IPS DF 6.9 (cell line): Measurements from ENCODE around the gene NCOA1.
"Not testable (repeated sequence)": the region's sequence is repeated elsewhere in the genome, so short reads cannot be mapped to it uniquely, and the experiment has no call there.

Experiments used
- DNase-seq: peaks from one replicate; pipeline ENCODE4 v3.0.0-alpha.2; 2013; ENCODE audit warnings: low read depth, low spot score
- H3K27ac ChIP-seq: one replicate; pipeline ENCODE4 v1.5.1; 2013; ENCODE audit warnings: low read length, control low read depth
- H3K27me3 ChIP-seq: 2 replicates; pipeline ENCODE4 v1.6.1; 2013; ENCODE audit warnings: mild to moderate bottlenecking, low read length; ENCODE audit not compliant: control insufficient read depth, insufficient read depth
- H3K36me3 ChIP-seq: 2 replicates; pipeline ENCODE4 v1.6.1; 2013; ENCODE audit warnings: low read length; ENCODE audit not compliant: control insufficient read depth, insufficient read depth
- H3K4me1 ChIP-seq: 2 replicates; pipeline ENCODE4 v1.6.1; 2013; ENCODE audit warnings: low read length; ENCODE audit not compliant: control insufficient read depth, insufficient read depth
- H3K4me3 ChIP-seq: 2 replicates; pipeline ENCODE4 v1.5.1; 2013; ENCODE audit warnings: mild to moderate bottlenecking, low read length
- H3K9me3 ChIP-seq: 2 replicates; pipeline ENCODE4 v1.6.1; 2013; ENCODE audit warnings: low read length, inconsistent platforms; ENCODE audit not compliant: control insufficient read depth, insufficient read depth
- WGBS: extraction: QIAGEN DNeasy Blood & Tissue Kit; methylation state at CpG from one replicate; pipeline ENCODE4 v1.1.7; 2013; ENCODE audit warnings: mixed read lengths, missing lambda C conversion rate; ENCODE audit not compliant: insufficient read length, insufficient coverage; 5-methylcytosine and 5-hydroxymethylcytosine counted together

Gene NCOA1

GRCh38 chr2:24592441-24593100 is 101.5 kb downstream of the NCOA1 start:
- no peak overlapping the region for H3K4me3 ChIP-seq
- 100% methylated on average over 1 of the region's 3 CpGs for WGBS
- H3K4me1 ChIP-seq: no peaks in the 10 kb centered on the region; the same call in 1 of the 2 replicates
- H3K27ac ChIP-seq: no peak overlapping the region
- no peaks in the 10 kb centered on the region for H3K36me3 ChIP-seq
- H3K27me3 ChIP-seq: no peaks in the 10 kb centered on the region
- no peak for DNase-seq
- no peaks in the 10 kb centered on the region for H3K9me3 ChIP-seq

GRCh38 chr2:24594283-24594682 is 103.2 kb downstream of the NCOA1 start:
- no CpG with 5 or more reads among the region's 2 CpGs for WGBS
- Histone ChIP-seq H3K4me1 (no peaks in the 10 kb centered on the region; the same call in 1 of the 2 replicates), H3K27me3 (no peaks in the 10 kb centered on the region), H3K9me3 (no peaks in the 10 kb centered on the region), H3K4me3 (no peak overlapping the region), H3K27ac (no peak overlapping the region), H3K36me3 (no peaks in the 10 kb centered on the region)
- DNase-seq: no peak

- H3K9me3 ChIP-seq: no peaks in the 10 kb centered on the region
- no peaks in the 10 kb centered on the region; the same call in 1 of the 2 replicates for H3K4me1 ChIP-seq
- no peak overlapping the region for H3K4me3 ChIP-seq
- H3K36me3 ChIP-seq: no peaks in the 10 kb centered on the region
- DNase-seq: no peak
- H3K27ac ChIP-seq: no peak overlapping the region
- no CpG with 5 or more reads among the region's 2 CpGs for WGBS
- no peaks in the 10 kb centered on the region for H3K27me3 ChIP-seq
These were observed 106.3 kb downstream of the NCOA1 start for GRCh38 chr2:24597181-24597870.

GRCh38 chr2:24600140-24600539 is 109.1 kb downstream of the NCOA1 start:
- not testable (repeated sequence) for H3K4me1 ChIP-seq, H3K9me3 ChIP-seq, DNase-seq, H3K4me3 ChIP-seq, H3K27ac ChIP-seq, H3K27me3 ChIP-seq, H3K36me3 ChIP-seq
- WGBS: no CpG with 5 or more reads among the region's 6 CpGs

- Histone ChIP-seq H3K27ac (no peak overlapping the region), H3K36me3 (no peaks in the 10 kb centered on the region), H3K4me3 (no peak overlapping the region), H3K4me1 (peaks cover 2% of the 10 kb centered on the region; the same call in 1 of the 2 replicates), H3K27me3 (no peaks in the 10 kb centered on the region), H3K9me3 (no peaks in the 10 kb centered on the region)
- DNase-seq: no peak
- no CpG with 5 or more reads among the region's 3 CpGs for WGBS
These were observed 120.6 kb downstream of the NCOA1 start for GRCh38 chr2:24611631-24612030.

GRCh38 chr2:24613154-24613814 is 122.2 kb downstream of the NCOA1 start:
- Histone ChIP-seq H3K27me3 (no peaks in the 10 kb centered on the region), H3K27ac (no peak overlapping the region), H3K36me3 (no peaks in the 10 kb centered on the region), H3K9me3 (no peaks in the 10 kb centered on the region), H3K4me3 (no peak overlapping the region), H3K4me1 (peaks cover 2% of the 10 kb centered on the region; the same call in 1 of the 2 replicates)
- peak; percentile 52 for DNase-seq
- no CpG with 5 or more reads among the region's 6 CpGs for WGBS

DNA sequence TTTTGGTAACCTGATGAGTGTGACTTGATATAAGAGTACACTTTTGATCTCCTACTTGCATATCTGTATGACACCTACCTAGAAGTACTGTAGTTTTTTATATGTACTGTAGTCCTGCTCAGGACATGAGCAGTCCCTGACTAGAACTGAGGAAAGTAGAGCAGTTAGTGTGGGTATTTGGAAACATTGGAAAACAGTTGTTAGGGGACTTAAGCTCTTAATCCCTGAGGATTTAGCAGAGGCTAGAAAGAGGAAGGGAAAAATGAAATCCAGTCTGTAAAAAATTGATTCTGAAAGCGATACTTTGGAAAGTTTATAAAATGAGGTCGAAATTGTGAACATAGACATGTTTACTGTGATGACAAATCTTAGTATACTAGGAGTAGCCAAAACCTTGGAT is 125.6 kb downstream of the NCOA1 start:
- Histone ChIP-seq H3K4me1 (peaks cover 2% of the 10 kb centered on the region; the same call in 1 of the 2 replicates), H3K27ac (no peak overlapping the region), H3K9me3 (no peaks in the 10 kb centered on the region), H3K36me3 (no peaks in the 10 kb centered on the region), H3K27me3 (no peaks in the 10 kb centered on the region), H3K4me3 (no peak overlapping the region)
- 100% methylated on average over 2 of the region's 2 CpGs for WGBS
- DNase-seq: no peak

- Histone ChIP-seq H3K4me1 (peaks cover 2% of the 10 kb centered on the region; the same call in 1 of the 2 replicates), H3K4me3 (no peak overlapping the region), H3K27ac (no peak overlapping the region), H3K9me3 (no peaks in the 10 kb centered on the region), H3K27me3 (no peaks in the 10 kb centered on the region), H3K36me3 (no peaks in the 10 kb centered on the region)
- no peak for DNase-seq
- WGBS: no CpG with 5 or more reads among the region's 2 CpGs
These were observed 126.4 kb downstream of the NCOA1 start for GRCh38 chr2:24617424-24617823.

- Histone ChIP-seq H3K9me3 (no peaks in the 10 kb centered on the region), H3K27ac (no peak overlapping the region), H3K4me3 (no peak overlapping the region), H3K4me1 (peaks cover 2% of the 10 kb centered on the region; the same call in 1 of the 2 replicates), H3K27me3 (no peaks in the 10 kb centered on the region), H3K36me3 (no peaks in the 10 kb centered on the region)
- no CpG with 5 or more reads among the region's 1 CpG for WGBS
- no peak for DNase-seq
These were observed 127.1 kb downstream of the NCOA1 start for GRCh38 chr2:24618144-24618543.

DNA sequence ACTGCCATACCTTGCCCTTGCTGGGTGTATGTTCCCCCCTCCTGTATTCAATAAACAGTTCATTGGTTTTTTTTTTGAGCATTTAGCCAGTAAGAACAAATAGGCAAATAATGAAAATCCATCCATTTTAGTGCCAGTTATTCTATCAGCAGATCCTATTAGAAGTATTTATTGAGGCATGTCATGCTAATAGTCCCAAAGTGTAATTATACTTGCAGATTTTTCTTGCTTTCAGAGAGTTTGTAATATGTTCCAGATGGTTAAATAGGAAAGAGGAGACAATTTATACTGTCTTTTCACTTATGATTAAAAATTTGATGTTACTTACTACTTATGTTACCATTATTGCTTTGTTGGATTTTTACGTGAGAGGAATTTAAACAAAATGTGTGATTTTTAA is 127.6 kb downstream of the NCOA1 start:
- no peak overlapping the region for H3K27ac ChIP-seq
- WGBS: no CpG with 5 or more reads among the region's 1 CpG
- no peak for DNase-seq
- no peaks in the 10 kb centered on the region for H3K36me3 ChIP-seq
- H3K9me3 ChIP-seq: no peaks in the 10 kb centered on the region
- H3K27me3 ChIP-seq: no peaks in the 10 kb centered on the region
- no peak overlapping the region for H3K4me3 ChIP-seq
- no peaks in the 10 kb centered on the region for H3K4me1 ChIP-seq
